Activated naive CD4-positive, alpha-beta T cell treated with anti-CD3 and anti-CD28 coated beads, Interleukin-2, amount 10 ng/mL, durations not matched to agents 7 days and 5 days (primary cell): ENCODE measurements around the gene LRP2BP.

ENCODE experiments used
- CTCF ChIA-PET: fragments of 350-600 bp; sonication (Branson Sonifier 250); formaldehyde crosslinking; loops from one replicate; lab custom pipeline; 2021; ENCODE audit warnings: antibody characterized with exemption; lab: Charles Lee
- DNase-seq: peaks from one replicate; pipeline ENCODE4 v3.0.0-alpha.2; 2020
- H3K27ac Mint-ChIP-seq: one replicate; pipeline ENCODE4 v1.8.0; 2021; ENCODE audit warnings: mild to moderate bottlenecking, moderate library complexity, mixed read lengths
- H3K27me3 Mint-ChIP-seq: one replicate; pipeline ENCODE4 v1.8.0; 2021; ENCODE audit warnings: mild to moderate bottlenecking, mixed read lengths
- H3K36me3 Mint-ChIP-seq: one replicate; pipeline ENCODE4 v1.8.0; 2021; ENCODE audit warnings: mixed read lengths
- H3K4me1 Mint-ChIP-seq: one replicate; pipeline ENCODE4 v1.8.0; 2021; ENCODE audit warnings: mixed read lengths
- H3K4me3 Mint-ChIP-seq: one replicate; pipeline ENCODE4 v1.8.0; 2021; ENCODE audit warnings: mild to moderate bottlenecking, moderate library complexity, mixed read lengths
- H3K9me3 Mint-ChIP-seq: one replicate; pipeline ENCODE4 v1.8.0; 2021; ENCODE audit warnings: mixed read lengths

LRP2BP gene

DNA sequence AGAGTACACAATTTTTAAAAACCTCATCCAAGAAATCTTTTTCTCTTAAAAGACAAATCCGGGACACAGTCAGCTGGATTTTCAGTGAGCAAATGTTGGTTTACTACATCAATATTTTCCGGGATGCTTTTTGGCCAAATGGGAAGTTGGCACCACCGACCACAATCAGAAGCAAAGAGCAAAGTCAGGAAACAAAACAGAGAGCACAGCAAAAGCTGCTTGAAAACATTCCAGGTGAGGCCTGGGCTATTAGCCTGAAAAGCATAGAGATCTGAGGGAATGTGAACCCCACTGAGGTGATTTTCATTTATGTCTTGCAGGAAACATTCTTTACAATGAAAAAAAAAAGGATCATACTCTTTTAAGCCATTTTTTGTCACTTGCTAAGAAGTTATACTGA is 33.9 kb downstream of the LRP2BP start:
- CTCF ChIA-PET = interaction anchor here (0.7 to 1.2 kb wide), 3 partner anchors 10 to 1369 kb away, joined by 3 to 6 read pairs (median 4); no protein-coding TSS in a partner anchor
- peaks cover 8% of the 10 kb centered on the region for H3K36me3 Mint-ChIP-seq
- H3K9me3 Mint-ChIP-seq = no peaks in the 10 kb centered on the region
- H3K27me3 Mint-ChIP-seq = no peaks in the 10 kb centered on the region
- no peak overlapping the region for H3K27ac Mint-ChIP-seq
- no peak overlapping the region for H3K4me3 Mint-ChIP-seq
- no peaks in the 10 kb centered on the region for H3K4me1 Mint-ChIP-seq
- no peak for DNase-seq

GRCh38 chr4:185359767-185360446 is 35.8 kb downstream of the LRP2BP start:
- Mint-ChIP-seq H3K4me3 (no peak overlapping the region), H3K27me3 (no peaks in the 10 kb centered on the region), H3K36me3 (peaks cover 8% of the 10 kb centered on the region), H3K4me1 (no peaks in the 10 kb centered on the region), H3K9me3 (no peaks in the 10 kb centered on the region), H3K27ac (no peak overlapping the region)
- CTCF ChIA-PET = interaction anchor here (0.7 kb wide), 1 partner anchor 141 kb away, joined by 3 read pairs; no protein-coding TSS in a partner anchor
- no peak for DNase-seq

DNA sequence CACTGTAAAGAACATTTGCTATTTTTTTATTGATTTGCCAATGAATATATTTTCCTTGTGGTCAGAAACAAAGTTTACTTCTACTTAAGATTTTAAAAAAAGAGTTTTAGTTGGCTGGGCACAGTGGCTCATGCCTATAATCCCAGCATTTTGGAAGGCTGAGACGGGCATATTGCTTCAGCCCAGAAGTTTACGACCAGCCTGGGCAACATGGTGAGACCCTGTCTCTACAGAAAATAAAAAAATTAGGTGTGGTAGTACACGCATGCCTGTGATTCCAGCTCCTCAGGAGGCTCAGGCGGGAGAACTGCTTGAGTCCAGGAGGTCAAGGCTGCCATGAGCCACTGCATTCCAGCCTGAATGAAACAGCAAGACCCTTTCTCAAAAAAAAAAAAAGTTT is 36.8 kb downstream of the LRP2BP start:
- Mint-ChIP-seq H3K36me3 (peaks cover 12% of the 10 kb centered on the region), H3K27ac (no peak overlapping the region), H3K27me3 (no peaks in the 10 kb centered on the region), H3K4me3 (no peak overlapping the region), H3K4me1 (no peaks in the 10 kb centered on the region), H3K9me3 (no peaks in the 10 kb centered on the region)
- CTCF ChIA-PET = no interaction called here
- no peak for DNase-seq

GRCh38 chr4:185358514-185358913 is 37.2 kb downstream of the LRP2BP start:
- Mint-ChIP-seq H3K9me3 (no peaks in the 10 kb centered on the region), H3K27me3 (no peaks in the 10 kb centered on the region), H3K4me3 (no peak overlapping the region), H3K4me1 (no peaks in the 10 kb centered on the region), H3K27ac (no peak overlapping the region), H3K36me3 (peaks cover 12% of the 10 kb centered on the region)
- CTCF ChIA-PET = no interaction called here
- no peak for DNase-seq

DNA sequence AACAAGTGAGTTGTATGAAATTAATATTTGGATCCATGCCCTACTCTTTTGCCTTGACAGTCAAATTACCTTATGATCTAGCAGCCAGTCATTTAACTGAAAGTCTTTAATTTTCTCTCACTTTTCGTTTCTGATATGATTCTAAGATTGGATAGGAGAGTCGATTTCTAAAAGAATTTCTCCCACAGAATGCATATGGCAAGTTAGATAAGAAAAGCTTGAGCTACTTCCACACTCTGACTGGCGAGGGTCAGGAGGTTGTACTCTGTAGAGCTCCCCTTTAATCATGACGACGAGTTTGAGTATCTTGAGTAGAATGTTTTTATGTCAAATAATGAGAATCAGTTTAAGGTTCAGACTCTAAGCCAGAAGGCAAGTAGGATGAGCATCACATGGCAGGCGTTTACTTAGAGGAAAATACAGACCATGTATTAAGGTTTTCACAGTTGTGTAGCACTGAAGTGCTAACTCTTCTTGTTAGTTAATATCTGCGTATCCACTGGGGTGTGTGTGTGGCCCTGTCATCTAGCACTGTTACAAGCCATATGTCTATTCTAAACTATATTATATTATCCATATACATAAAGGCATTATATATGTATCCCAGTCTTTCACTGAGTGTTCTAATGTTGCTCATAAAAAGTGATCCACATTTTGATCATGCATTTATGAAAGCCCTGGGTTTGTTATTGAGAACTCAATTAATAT is 37.8 kb downstream of the LRP2BP start:
- H3K27ac Mint-ChIP-seq = no peak overlapping the region
- CTCF ChIA-PET = no interaction called here
- H3K4me1 Mint-ChIP-seq = no peaks in the 10 kb centered on the region
- H3K4me3 Mint-ChIP-seq = no peak overlapping the region
- DNase-seq = no peak
- peaks cover 15% of the 10 kb centered on the region for H3K36me3 Mint-ChIP-seq
- H3K27me3 Mint-ChIP-seq = no peaks in the 10 kb centered on the region
- H3K9me3 Mint-ChIP-seq = no peaks in the 10 kb centered on the region

DNA sequence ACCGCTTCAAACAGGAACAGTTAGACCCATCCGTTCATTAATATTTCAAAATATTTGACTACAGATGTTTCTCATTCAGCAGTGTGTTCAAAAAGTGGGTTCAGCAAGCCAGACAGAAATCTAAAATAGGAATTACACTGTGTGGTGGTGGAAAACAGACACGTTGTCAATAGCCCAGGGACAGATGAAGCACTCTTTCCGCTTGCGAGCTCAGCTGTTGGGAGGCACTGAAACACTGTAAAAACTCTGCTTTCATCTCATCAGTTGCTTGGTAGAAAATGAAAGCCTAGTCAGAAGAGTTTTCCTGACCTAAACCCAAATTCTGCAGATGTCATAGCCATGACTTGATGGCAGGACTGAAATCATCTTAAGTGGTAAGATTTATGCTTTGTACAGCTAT is 38.5 kb downstream of the LRP2BP start:
- Mint-ChIP-seq H3K4me3 (no peak overlapping the region), H3K27me3 (no peaks in the 10 kb centered on the region), H3K9me3 (no peaks in the 10 kb centered on the region), H3K36me3 (peaks cover 19% of the 10 kb centered on the region), H3K4me1 (peaks cover 2% of the 10 kb centered on the region), H3K27ac (no peak overlapping the region)
- CTCF ChIA-PET = no interaction called here
- DNase-seq = no peak

DNA sequence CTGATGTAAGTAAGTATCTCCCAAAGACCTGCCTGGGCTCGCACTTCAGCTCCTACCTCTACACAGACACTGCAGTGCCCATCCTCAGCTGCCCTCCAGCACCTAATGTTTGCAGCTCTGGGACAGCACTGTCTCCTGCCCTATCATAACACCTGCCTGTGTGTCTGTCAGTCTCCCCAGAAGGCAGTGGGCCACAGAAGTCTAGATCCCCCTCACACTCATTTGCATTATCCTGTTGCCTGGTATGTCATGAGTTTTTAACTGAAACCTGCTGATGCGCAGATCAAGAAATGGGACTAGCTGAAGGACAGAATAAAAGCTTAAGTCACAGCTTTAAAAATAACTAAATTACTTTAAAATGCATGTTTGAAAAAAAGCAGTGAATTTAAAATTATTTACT is 43.0 kb downstream of the LRP2BP start:
- CTCF ChIA-PET = interaction anchor here (1.2 kb wide), 1 partner anchor 9 kb away, joined by 4 read pairs; no protein-coding TSS in a partner anchor
- Mint-ChIP-seq H3K4me3 (no peak overlapping the region), H3K27me3 (no peaks in the 10 kb centered on the region), H3K36me3 (peaks cover 36% of the 10 kb centered on the region), H3K9me3 (no peaks in the 10 kb centered on the region), H3K4me1 (peaks cover 8% of the 10 kb centered on the region), H3K27ac (no peak overlapping the region)
- no peak for DNase-seq

DNA sequence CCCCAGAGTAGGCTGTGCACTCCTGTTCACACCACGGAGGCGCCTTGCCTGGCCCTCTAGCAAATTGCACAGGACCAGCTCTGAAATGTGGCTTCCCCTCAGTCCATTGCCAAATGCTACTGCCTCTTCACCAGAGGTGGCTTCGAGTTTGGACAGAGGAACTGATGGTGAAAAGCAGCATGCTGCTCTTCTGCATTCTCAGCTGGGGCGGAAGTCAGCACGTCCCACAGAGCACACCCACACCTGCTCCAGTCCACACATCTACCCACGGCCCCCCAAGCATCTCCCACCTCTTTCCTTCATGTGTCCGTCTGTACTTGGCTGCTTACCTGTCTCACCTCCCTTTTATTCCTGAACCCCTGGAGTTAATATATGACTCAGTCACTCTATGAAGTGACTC is 43.5 kb downstream of the LRP2BP start:
- peaks cover 36% of the 10 kb centered on the region for H3K36me3 Mint-ChIP-seq
- no peak overlapping the region for H3K27ac Mint-ChIP-seq
- DNase-seq = no peak
- peaks cover 8% of the 10 kb centered on the region for H3K4me1 Mint-ChIP-seq
- no peaks in the 10 kb centered on the region for H3K9me3 Mint-ChIP-seq
- CTCF ChIA-PET = interaction anchor here (1.2 kb wide), 1 partner anchor 9 kb away, joined by 4 read pairs; no protein-coding TSS in a partner anchor
- H3K27me3 Mint-ChIP-seq = no peaks in the 10 kb centered on the region
- H3K4me3 Mint-ChIP-seq = no peak overlapping the region

GRCh38 chr4:185351691-185352090 is 44.0 kb downstream of the LRP2BP start:
- Mint-ChIP-seq H3K27ac (no peak overlapping the region), H3K4me1 (peaks cover 12% of the 10 kb centered on the region), H3K9me3 (no peaks in the 10 kb centered on the region), H3K4me3 (no peak overlapping the region), H3K36me3 (peaks cover 41% of the 10 kb centered on the region), H3K27me3 (no peaks in the 10 kb centered on the region)
- CTCF ChIA-PET = interaction anchor here (1.2 kb wide), 1 partner anchor 10 kb away, joined by 4 read pairs; no protein-coding TSS in a partner anchor
- DNase-seq = no peak

GRCh38 chr4:185346975-185347601 is 48.6 kb downstream of the LRP2BP start:
- no peaks in the 10 kb centered on the region for H3K27me3 Mint-ChIP-seq
- no peak overlapping the region for H3K4me3 Mint-ChIP-seq
- no peaks in the 10 kb centered on the region for H3K9me3 Mint-ChIP-seq
- peaks cover 46% of the 10 kb centered on the region for H3K36me3 Mint-ChIP-seq
- no peak overlapping the region for H3K27ac Mint-ChIP-seq
- peaks cover 35% of the 10 kb centered on the region for H3K4me1 Mint-ChIP-seq
- CTCF ChIA-PET = no interaction called here
- no peak for DNase-seq

DNA sequence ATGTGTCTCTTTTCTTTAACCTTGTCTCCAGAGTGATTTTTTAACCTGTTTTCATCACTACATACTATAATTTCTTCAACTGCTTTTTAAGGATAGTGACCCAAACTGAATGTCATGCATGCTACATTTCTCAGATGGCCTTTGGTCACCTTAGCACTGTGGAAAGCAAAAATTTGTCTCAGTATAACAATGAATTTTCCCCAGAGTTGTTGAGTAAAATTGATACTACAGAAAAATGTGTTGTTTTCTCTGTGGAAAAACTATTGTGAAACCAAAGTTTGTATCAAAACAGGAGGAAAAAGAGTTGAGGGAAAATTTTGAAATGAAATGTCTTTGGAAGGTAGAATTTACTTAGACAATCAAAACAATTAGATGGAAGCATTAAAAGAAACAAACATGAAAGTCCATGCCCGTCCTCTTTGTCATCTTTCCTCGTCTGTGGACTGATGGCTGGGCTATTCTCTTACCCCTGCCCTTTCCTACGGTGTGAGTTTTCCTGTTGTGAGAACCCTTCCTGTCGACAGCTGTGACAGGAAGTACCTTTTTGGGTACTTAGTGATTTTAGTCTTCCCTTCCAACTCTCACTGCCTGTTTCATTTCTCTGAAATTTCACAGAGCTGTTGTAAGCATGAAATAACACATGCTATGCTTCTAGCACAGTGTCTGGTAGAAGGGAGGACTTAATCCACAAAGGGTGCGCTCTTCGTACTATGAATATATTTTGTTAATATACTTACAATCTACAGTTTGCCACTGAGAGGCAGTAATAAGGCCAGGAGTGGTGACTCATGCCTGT is 50.8 kb downstream of the LRP2BP start:
- no peak for DNase-seq
- Mint-ChIP-seq H3K27ac (peak overlapping the region; percentile 81), H3K4me3 (no peak overlapping the region), H3K27me3 (no peaks in the 10 kb centered on the region), H3K36me3 (peaks cover 40% of the 10 kb centered on the region), H3K4me1 (peaks cover 36% of the 10 kb centered on the region), H3K9me3 (no peaks in the 10 kb centered on the region)
- CTCF ChIA-PET = no interaction called here

DNA sequence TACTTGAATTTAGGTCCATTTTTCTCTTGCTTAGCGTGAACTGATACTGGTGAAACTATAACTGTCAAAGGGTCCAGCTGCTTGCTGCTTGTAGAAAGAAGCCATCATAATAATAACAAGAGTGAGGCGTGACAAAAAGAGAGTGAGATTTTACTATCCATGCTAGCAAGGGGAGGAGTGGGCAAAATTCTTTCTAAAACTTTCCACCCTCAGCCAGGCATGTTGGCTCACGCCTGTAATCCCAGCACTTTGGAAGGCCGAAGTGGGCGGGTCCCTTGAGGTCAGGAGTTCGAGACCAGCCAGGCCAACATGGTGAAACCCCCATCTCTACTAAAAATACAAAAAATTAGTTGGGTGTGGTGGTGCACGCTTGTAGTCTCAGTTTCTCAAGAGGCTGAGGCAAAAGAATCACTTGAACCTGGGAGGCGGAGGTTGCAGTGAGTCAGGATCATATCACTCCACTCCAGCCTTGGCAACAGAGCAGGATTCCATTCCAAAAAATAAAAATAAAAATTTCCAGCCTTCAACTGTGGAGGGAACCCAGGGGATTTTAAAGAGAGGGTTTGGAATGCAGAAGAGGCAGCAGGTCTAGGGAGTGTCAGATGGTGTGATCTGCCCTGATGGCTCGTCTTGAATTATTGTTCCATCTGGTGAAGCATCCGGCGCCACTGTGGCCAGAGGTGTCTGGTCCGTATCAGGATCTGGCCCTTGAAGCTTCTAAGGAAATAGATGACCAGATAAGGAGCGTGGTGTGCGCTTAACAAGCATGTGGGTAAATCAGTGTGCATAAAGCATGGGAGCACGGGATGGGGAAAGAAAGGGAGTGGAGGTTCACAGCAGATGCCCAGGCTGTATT is 51.8 kb downstream of the LRP2BP start:
- H3K4me3 Mint-ChIP-seq = no peak overlapping the region
- H3K9me3 Mint-ChIP-seq = peaks cover under 1% of the 10 kb centered on the region
- peaks cover 39% of the 10 kb centered on the region for H3K36me3 Mint-ChIP-seq
- DNase-seq = no peak
- H3K27ac Mint-ChIP-seq = peak overlapping the region; percentile 70
- CTCF ChIA-PET = no interaction called here
- peaks cover 45% of the 10 kb centered on the region for H3K4me1 Mint-ChIP-seq
- H3K27me3 Mint-ChIP-seq = no peaks in the 10 kb centered on the region

- Mint-ChIP-seq H3K27me3 (no peaks in the 10 kb centered on the region), H3K9me3 (peaks cover 1% of the 10 kb centered on the region), H3K36me3 (peaks cover 33% of the 10 kb centered on the region), H3K4me1 (peaks cover 42% of the 10 kb centered on the region), H3K4me3 (no peak overlapping the region), H3K27ac (peak overlapping the region; percentile 35)
- DNase-seq = no peak
- CTCF ChIA-PET = interaction anchor here (0.5 kb wide), 1 partner anchor 552 kb away, joined by 3 read pairs; no protein-coding TSS in a partner anchor
Observed at GRCh38 chr4:185341841-185342240, 53.9 kb downstream of the LRP2BP start.
